NOMO-1 (cell line): ENCODE results near the gene RCC2.

Source experiments
- DNase-seq, 2 experiments: peaks; one replicate each; lab custom pipeline; 2025; ENCODE audit not compliant: unreplicated experiment in 2 of 2; lab: John Stamatoyannopoulos, UW

The RCC2 gene

DNA sequence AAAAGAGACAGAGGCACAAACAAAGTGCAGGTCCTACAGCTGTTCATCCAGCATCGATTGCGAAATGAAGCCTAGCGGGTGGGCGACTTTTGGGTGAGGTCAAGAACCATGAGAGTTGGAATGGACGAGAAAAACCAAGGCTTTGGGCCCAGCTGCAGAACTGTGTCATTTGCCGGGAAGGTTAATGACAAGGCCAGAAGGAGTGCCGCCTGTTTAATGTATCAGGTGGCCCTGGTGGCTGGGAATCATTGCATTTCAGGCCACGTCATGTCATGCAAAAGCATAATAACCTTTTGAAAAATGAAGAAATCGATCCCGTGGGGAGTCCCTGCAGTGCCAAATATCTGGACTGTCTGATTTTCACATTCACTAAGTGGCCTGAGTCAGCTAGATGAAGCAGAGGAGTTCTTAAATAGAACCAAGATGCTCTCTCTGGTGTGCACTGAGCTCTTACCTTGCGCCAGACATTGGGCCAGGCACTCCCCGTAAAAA, 8.1 kb upstream of the RCC2 start:
- no peak for DNase-seq

DNA sequence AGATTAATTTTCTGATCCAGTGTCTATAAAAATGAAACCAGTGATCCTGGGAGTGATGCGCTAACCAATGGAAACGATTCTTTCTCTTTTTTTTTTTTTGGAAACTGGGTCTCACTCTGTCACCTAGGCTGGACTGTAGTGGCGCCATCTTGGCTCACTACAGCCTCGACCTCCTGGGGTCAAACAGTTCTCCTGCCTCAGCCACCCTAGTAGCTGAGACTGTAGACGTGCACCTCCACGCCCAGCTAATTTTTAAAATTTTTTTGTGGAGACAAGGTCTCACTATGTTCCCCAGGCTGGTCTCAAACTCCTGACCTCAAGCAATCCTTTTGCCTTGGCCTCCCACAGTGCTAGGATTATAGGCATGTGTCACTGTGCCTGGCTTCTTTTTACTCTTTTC, 3.4 kb upstream of the RCC2 start:
- no peak for DNase-seq

DNA sequence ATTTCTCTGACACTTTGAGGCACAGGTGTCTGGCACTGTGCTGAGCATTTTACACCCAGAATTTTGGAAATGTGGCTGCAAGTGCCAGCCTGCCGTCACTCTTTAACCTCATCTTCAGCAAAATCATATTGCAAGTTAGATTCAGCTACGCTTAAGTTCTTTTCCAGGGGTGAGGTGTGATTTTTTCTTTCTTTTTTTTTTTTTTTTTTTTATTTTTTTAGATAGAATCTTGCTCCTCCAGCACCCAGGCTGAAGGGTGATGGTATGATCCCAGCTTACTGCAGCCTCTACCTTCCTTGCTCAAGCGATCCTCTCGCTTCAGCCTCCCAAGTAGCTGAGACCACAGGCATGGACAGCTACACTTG, 2.5 kb upstream of the RCC2 start:
- no peak for DNase-seq

DNA sequence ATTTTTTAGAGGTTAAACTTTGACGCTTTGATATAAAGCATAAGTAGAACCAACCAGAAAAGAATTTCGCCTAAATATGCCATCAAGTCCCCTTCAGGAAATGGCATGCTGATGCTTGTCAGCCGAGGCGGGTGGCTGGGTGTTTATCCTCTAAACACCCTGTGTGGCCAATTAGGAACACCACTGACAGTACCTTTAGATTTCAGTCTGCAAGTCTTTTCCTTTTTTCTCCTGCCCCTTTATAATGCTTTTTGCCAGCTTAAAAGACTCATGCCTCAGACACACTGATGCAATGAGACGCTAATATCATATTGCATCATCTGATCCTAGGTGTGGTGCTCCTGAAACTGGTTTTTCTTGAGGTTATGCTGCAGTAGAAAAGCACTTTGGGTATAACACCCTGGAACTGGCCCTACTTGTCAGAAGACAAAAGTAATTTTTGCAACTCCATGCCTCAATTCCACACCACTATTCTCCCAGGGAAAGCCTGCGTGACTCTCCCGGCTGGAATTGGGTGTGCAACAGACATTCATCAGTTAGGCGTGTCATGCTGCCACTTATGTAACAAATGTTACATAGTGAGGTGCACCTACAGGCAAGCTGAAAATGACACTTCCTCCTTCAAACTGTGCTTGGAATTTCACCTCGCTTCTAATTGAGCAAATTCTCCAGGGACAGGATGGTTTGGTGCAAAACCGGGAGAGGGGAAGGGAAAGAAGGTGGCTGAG, 2.0 kb upstream of the RCC2 start:
- peak in 1 of 2 experiments; percentile 54 for DNase-seq

DNA sequence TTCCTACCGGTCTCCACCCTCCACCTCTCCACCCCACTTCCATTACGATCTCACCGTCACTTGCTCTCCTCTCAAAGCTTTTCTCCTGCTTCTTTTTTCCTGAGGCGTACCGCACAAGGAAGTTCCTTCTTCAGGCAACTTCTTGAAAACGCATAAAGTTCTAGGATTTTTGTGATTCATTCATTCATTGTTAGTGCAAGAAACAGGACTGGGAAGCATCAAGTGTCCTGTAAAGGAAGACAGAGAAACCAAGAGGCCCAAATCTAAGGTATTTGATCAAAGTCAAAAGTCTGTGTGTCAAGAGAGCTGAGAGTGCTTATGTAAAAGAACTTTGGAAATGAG, 1.3 kb upstream of the RCC2 start:
- no peak for DNase-seq

DNA sequence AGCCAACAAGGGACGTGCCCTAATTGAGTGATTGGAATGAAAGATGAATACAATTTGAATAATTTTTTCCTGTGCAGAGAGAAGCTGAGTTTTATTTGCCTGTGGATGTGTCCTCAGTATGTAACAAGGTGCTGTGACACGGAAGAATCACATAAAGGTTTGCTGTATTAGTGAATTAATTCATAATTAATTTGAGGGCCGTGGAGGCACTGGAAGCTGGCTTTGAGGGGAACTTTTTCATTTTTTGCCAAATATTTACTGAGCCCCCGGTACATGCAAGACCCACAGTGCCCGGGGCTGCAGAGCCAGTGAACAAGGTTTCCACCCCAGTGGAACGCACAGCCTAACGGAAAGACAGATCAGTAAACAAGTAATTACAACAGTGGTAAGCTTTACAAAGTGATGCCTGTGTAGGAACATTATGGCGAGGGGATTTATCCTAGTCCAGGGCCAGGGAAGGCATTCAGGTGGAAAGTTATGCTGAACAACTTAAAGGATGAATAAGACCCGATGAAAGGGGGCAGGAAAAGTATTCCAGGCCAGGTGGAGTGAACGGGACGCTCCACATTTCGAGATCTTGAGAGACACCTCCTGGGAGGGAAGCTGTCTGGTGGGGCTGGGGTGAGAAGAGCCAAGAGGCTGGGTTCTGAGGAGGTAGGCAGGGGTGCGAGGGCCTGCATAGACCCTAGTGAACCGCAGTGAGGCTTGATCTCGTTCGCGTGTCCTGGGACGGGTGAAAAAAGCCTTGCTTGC, 773 bp upstream of the RCC2 start:
- DNase-seq = no peak

DNA sequence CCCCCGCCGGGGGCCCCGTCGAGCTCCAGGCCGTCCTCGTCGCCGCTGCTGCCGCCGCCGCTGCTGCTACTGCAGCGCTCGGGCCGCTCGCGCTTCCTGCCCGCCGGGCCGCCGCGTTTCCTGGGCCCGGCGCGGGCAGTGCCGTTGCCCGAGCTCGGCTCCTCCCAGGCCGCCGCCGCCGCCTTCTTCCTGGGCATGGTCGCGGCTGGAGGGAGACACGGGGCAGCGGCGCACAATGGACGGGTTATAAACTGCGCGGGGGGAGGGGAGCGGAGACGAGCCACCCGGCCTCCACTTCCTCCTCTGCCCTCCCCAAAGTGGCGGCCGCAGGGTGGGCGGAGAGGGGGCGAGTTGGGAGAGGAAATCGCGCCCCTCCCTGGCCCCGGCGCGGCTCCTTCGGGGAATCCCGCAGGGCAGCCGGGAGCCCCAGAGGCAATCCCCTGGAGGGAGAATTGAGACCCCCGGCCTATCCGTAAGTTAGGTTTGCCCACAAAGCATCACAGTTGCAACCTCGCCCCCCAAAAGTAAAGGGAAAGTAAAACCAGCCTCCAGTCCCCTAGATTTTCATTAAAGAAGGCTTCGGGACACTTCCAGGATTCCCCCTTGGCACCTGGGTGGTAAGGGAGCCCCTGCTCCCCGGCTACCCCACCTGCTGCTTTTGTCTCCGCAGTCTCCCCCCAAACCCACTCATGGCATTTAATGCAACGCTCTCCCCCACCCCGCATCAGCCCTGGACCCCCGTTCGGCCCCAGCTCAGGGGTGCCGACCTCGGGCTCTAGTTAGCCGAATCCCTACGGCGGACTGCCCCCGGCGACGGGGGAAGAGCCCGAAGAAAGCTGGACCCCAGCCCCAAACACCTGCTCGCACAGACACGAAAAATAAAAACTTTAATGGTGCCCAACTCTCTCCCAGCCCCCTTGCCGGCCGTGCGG, 893 bp downstream of the RCC2 start:
- peak; percentile 53 to 59 for DNase-seq

DNA sequence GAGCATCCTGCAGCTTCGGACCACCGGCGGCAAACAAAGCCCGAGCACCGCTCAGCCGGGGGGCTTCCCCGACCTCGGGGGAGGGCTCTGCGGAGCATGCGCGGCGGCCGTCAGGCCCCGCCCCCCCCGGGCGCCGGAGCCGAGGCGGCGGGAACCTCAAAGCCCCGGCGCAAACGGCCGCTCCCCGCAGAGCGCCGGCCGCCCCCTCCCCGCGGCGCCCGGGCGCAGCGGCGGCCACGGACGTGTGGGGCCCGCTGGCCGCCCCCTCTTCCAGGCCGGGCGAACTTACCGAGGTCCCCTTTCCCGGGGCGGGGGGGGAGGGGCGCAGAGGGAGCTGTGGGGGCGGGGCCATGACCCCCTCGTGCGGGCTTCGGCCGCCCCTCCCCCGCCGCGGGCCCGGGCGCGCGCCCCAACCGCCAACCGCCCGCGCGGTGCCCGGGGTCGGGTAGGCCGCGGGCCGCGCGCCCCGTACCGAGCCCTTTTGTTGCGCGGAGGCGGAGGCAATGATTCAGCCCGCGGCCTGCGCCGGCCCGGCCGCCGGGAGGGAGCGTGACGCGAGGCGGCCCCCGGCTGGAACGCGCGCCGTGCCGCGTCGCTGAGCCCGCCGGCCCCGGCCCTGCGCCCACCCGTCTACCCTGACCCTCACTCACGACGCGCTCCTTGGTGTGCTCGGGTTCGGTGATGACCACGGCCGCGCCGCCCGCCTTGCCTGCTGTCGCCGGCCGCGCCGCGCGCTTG, 1.7 kb downstream of the RCC2 start:
- peak in 1 of 2 experiments; percentile 42 for DNase-seq

DNA sequence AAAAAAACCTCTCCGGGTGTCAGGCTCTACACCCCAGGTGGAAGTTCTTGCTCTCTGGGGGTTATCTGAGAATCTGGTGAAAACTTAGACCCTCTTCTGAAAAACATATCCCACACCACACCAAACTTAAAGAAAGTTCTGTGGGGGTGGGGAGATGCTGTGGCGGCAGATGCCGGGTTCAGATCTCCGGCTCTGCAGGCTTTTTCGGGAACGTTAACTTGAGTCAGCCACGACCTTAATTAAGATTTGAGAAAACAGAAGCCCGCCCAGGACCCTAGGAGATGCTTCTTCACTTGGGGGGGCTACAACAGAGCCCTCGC, 2.3 kb downstream of the RCC2 start:
- no peak for DNase-seq

DNA sequence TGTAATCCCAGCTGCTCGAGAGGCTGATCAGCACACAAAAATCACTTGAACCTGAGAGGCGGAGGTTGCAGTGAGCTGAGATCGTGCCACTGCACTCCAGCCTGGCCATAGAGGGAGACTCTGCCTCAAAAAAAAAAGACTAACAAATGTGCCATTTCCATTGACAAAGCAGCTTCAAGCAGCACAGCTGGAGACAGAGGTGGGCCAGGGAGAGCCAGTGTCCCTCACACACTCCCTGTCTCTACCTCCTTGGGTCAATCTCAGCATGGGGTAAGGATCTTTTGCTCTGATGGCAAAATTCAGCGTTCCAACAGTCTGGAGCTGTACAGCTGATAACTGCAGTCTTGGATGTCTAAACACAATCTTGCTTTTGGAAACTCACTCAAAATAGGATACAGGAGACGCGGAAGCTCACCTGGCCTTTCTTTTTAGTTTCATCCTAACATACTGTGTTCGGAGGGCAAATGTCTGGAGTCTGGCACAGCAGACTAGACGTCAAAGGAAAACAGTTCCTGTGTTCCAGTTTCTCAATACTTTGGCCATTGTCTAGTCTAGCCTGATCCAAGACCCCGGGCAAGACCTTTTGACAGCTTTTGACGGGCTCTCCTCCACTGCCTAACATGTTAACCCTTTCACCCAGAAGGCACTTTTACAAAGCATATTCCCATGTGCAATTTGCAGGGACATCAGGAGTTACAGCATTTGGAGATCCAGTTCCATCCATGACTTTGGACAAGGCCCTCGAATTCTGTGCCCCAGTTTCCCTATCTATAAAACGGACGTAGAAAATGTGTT, 2.9 kb downstream of the RCC2 start:
- DNase-seq = no peak

DNA sequence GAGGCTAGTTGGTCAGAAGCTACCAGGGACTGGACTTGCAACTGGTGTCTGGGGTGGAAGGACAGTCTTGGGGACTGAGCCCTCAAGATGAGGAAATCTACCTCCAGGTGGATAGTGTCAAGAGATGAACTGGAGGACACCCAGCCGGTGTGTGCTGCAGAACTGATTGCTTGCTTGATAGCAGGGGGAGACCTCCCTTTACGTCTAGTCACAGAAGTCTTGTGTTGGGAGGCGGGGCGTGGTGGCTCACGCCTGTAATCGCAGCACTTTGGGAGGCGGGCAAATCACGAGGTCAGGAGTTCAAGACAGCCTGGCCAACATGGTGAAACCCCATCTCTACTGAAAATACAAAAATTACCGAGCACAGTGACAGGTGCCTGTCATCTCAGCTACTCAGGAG, 4.9 kb downstream of the RCC2 start:
- no peak for DNase-seq

DNA sequence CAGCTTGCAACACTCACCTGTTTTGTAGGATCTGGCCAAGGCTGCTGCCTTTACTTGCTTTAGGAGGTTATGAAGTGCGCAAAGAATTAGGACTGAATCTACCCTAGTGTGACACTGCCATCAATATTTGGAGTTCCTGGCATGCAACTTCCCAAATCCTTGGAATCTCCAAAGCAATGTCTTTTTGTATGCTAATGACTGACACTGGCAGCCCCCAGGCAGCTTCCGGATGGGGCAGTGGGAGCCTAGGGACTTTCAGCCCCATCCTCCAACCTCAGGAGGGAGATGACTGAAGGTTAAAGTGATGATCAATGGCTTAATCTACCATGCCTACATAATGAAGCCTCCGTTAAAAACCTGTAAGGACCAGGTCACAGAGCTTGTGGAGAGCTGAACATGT, 5.5 kb downstream of the RCC2 start:
- DNase-seq = no peak

DNA sequence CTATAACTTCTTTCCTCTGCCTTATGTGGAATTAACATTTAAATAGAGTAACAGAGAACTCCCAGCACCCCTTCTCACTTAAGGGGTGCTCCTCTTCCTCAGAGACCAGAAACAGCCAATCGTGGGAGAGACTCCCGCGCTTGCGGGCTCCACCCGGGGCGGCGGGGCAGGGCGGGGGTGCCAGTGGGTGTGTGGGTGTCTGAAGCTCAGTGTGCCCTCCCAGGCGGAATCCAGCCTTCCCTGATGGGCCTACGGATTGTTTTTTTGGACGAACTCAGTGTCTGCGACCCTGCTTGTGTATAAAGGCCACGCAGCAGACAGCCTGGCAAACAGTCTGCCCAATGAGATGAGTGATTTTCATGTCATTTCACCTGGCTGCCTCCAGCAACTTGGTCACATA, 6.2 kb downstream of the RCC2 start:
- no peak for DNase-seq

DNA sequence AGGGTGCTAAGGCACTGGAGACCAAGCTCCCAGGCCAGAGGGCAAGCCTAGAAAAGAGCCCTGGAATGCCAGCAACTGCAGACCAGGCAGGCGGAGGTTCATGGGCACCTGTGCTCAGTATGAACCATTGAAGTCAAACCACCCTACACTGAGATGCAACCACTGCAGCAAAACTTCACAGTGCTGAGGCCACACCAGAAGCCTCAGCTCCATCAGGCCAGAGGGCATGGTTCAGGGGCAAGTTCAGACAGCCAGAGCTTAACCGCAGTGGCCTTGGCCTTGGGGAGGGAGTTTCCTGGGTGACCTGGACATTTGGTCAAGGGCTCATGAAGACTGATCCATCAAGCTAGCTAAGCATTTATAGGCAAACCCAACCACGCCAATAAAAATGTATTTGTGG, 7.1 kb downstream of the RCC2 start:
- no peak for DNase-seq

DNA sequence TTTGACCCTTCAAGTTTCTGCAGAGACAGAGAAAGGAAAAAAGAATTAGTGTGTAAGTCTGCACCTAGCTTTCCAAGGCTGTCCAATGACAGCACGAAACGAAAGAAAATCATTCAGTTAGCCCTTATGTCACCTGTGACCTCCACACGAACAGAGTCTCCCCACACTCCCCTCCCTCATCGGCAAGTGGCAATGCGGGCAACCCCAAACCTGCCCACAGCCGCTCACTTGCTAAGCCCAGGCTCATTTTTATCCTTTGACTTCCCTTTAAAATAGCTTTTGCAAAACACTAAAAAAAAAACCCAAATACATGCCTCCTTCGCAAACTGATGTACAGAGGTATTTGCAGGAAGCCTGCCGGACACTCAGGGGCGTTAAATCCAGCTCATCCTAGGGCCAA, 10.3 kb downstream of the RCC2 start:
- DNase-seq = no peak

DNA sequence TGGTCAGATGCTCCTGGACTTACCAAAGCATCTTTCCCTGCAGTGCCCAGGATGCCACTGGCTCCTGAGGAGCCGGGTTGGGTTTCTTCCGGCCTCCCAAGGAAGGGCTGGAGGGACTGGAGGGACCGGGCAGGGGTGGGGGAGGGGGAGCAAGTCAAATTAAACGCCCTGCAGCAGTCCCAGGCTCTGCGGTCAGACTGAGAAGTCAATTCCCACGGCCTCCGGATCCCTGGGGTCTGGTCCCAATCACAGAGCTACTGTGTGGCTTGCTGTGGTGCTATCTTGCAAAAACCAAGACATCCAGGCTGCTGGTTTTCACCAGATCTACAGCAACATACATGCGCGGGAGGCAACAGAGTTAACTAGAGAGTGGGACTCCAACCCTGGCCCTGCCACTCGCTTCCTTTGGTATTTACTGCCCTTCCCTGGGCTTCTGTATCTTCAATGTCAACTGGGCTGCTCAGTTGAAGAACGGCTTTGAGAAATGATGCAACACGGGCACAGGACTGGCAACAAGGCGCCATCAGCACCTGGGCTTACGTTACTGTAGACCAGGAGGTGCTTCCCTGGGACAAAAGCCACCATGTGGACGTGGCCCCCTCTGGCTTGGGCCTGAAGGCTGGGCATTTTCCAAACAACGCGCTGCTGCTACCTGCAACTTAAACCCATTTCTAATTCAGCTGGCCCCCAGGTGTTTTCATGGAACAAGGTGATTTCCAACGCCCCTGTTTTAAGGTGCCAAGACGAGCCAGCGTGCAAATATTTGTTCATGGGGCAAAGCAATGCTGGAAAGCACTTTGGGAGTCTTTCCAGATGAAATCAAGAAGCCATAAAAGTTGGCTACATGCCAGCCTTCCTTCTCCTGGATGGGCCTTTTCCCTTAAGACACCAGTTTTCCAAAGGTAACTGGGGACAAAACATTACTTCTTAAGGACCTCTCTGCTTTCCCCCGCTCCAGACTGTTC, 11.5 kb downstream of the RCC2 start:
- no peak for DNase-seq

DNA sequence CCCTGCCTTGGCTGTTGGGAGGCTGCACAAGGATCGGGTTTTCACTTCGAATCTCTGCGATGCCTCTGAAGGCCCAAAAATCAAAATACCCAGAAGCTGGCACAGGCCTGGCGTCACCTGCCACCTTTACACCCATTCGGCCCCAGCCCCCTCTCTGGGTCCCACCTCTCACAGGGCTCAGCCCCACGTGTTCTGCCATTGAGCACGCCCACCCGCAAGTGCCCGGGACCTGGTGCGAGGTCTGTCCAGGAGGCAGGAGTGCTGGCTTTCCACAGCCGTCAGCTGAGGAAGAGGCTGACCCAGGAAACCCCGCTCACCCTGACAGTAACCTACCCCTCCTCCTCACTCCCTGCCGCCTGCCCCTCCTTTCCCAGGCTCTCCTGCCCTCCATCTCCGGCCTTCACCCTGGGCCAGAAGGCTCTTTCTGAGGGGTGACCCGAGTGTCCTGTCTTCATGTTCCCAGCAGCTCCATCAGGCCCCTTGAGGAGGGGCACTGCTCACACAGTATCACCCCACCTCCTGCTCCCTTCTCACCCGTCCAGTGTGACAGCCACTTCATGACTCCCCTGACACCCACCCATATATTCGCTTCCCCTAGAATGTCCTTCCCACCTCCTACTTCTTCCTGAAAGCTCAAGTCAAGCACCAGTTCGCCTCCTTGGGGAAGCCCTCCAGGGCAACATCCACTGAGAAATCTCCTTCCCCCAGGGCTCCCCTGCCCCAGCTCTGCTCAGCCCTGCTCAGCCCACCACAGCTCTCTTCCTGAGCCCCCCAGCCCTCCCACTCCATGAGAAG, 13.5 kb downstream of the RCC2 start:
- DNase-seq = no peak

DNA sequence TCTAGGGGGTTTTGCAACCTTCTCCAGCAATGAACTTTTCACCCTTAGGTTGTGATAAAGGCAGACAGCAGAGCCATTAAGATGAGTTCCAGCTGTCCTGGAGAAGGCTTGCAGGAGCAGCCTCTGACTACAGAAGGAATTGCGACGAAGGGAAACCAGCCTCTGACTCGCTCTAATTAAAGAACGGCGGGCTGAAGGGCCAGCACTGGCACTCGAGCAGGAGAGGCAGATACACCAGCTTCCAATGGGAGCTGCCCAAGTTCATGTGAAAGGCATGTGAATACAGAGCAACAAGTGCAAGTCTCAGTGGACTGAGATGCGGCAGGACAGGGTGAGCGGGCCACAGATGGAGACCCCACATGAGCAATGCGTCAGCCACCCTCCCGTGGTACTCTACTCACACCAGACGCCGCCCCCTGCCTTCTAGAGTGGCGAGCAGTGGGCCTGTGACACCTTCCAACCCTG, 15.7 kb downstream of the RCC2 start:
- DNase-seq = no peak
